ENCODE results near the gene MYO18A.

MYO18A gene

GRCh38 chr17:29066047-29066446 lies 114.2 kb downstream of the MYO18A start:
- no peak overlapping the region for H3K27ac ChIP-seq (ENCODE audit: low read depth, low read length)
- H3K9ac ChIP-seq (ENCODE audit: low read length): no peak overlapping the region
- H3K4me3 ChIP-seq (ENCODE audit: low read length): no peak overlapping the region
- H3K27me3 ChIP-seq (ENCODE audit: control insufficient read depth, insufficient read depth, low read length): no peaks in the 10 kb centered on the region
- no peaks in the 10 kb centered on the region for H3K36me3 ChIP-seq (ENCODE audit: control insufficient read depth, insufficient read depth, low read length)
- H3K4me1 ChIP-seq (ENCODE audit: control insufficient read depth, insufficient read depth, low read length): no peaks in the 10 kb centered on the region

GRCh38 chr17:29063992-29064391 lies 116.2 kb downstream of the MYO18A start:
- Histone ChIP-seq H3K36me3 (ENCODE audit: control insufficient read depth, insufficient read depth, low read length) (no peaks in the 10 kb centered on the region), H3K4me3 (ENCODE audit: low read length) (no peak overlapping the region), H3K27ac (ENCODE audit: low read depth, low read length) (no peak overlapping the region)

GRCh38 chr17:29062215-29062614 lies 118.0 kb downstream of the MYO18A start:
- Histone ChIP-seq H3K4me3 (ENCODE audit: low read length) (no peak overlapping the region), H3K27me3 (ENCODE audit: control insufficient read depth, insufficient read depth, low read length) (no peaks in the 10 kb centered on the region), H3K9ac (ENCODE audit: low read length) (no peak overlapping the region), H3K4me1 (ENCODE audit: control insufficient read depth, insufficient read depth, low read length) (no peaks in the 10 kb centered on the region), H3K27ac (ENCODE audit: low read depth, low read length) (no peak overlapping the region), H3K36me3 (ENCODE audit: control insufficient read depth, insufficient read depth, low read length) (no peaks in the 10 kb centered on the region)

More at GRCh38 chr17:29063992-29064391, 116.2 kb downstream of the MYO18A start:
- H3K27me3 ChIP-seq (ENCODE audit: control insufficient read depth, insufficient read depth, low read length): no peaks in the 10 kb centered on the region
- H3K4me1 ChIP-seq (ENCODE audit: control insufficient read depth, insufficient read depth, low read length): no peaks in the 10 kb centered on the region
- H3K9ac ChIP-seq (ENCODE audit: low read length): no peak overlapping the region

- no peak overlapping the region for H3K4me3 ChIP-seq (ENCODE audit: low read length)
- no peaks in the 10 kb centered on the region for H3K27me3 ChIP-seq (ENCODE audit: control insufficient read depth, insufficient read depth, low read length)
- H3K36me3 ChIP-seq (ENCODE audit: control insufficient read depth, insufficient read depth, low read length): no peaks in the 10 kb centered on the region
- H3K9ac ChIP-seq (ENCODE audit: low read length): no peak overlapping the region
- H3K27ac ChIP-seq (ENCODE audit: low read depth, low read length): no peak overlapping the region
- no peaks in the 10 kb centered on the region for H3K4me1 ChIP-seq (ENCODE audit: control insufficient read depth, insufficient read depth, low read length)
Observed at GRCh38 chr17:29061036-29061435, 119.2 kb downstream of the MYO18A start.

GRCh38 chr17:29060475-29060874 lies 119.7 kb downstream of the MYO18A start:
- H3K9ac ChIP-seq (ENCODE audit: low read length): no peak overlapping the region
- no peaks in the 10 kb centered on the region for H3K27me3 ChIP-seq (ENCODE audit: control insufficient read depth, insufficient read depth, low read length)
- no peak overlapping the region for H3K27ac ChIP-seq (ENCODE audit: low read depth, low read length)
- H3K4me1 ChIP-seq (ENCODE audit: control insufficient read depth, insufficient read depth, low read length): no peaks in the 10 kb centered on the region
- H3K4me3 ChIP-seq (ENCODE audit: low read length): no peak overlapping the region
- no peaks in the 10 kb centered on the region for H3K36me3 ChIP-seq (ENCODE audit: control insufficient read depth, insufficient read depth, low read length)

- H3K27me3 ChIP-seq (ENCODE audit: control insufficient read depth, insufficient read depth, low read length): no peaks in the 10 kb centered on the region
- H3K36me3 ChIP-seq (ENCODE audit: control insufficient read depth, insufficient read depth, low read length): no peaks in the 10 kb centered on the region
- no peaks in the 10 kb centered on the region for H3K4me1 ChIP-seq (ENCODE audit: control insufficient read depth, insufficient read depth, low read length)
- no peak overlapping the region for H3K9ac ChIP-seq (ENCODE audit: low read length)
- H3K4me3 ChIP-seq (ENCODE audit: low read length): no peak overlapping the region
- H3K27ac ChIP-seq (ENCODE audit: low read depth, low read length): no peak overlapping the region
Observed at GRCh38 chr17:29059281-29059680, 120.9 kb downstream of the MYO18A start.

GRCh38 chr17:29058391-29058790 lies 121.8 kb downstream of the MYO18A start:
- no peak overlapping the region for H3K4me3 ChIP-seq (ENCODE audit: low read length)
- H3K4me1 ChIP-seq (ENCODE audit: control insufficient read depth, insufficient read depth, low read length): no peaks in the 10 kb centered on the region
- H3K9ac ChIP-seq (ENCODE audit: low read length): no peak overlapping the region
- no peak overlapping the region for H3K27ac ChIP-seq (ENCODE audit: low read depth, low read length)
- H3K36me3 ChIP-seq (ENCODE audit: control insufficient read depth, insufficient read depth, low read length): no peaks in the 10 kb centered on the region
- H3K27me3 ChIP-seq (ENCODE audit: control insufficient read depth, insufficient read depth, low read length): no peaks in the 10 kb centered on the region

- Histone ChIP-seq H3K27ac (ENCODE audit: low read depth, low read length) (no peak overlapping the region), H3K4me3 (ENCODE audit: low read length) (no peak overlapping the region), H3K9ac (ENCODE audit: low read length) (no peak overlapping the region), H3K36me3 (ENCODE audit: control insufficient read depth, insufficient read depth, low read length) (no peaks in the 10 kb centered on the region), H3K27me3 (ENCODE audit: control insufficient read depth, insufficient read depth, low read length) (no peaks in the 10 kb centered on the region), H3K4me1 (ENCODE audit: control insufficient read depth, insufficient read depth, low read length) (no peaks in the 10 kb centered on the region)
Observed at GRCh38 chr17:29057361-29057760, 122.8 kb downstream of the MYO18A start.

GRCh38 chr17:29054835-29055234 lies 125.4 kb downstream of the MYO18A start:
- no peaks in the 10 kb centered on the region for H3K36me3 ChIP-seq (ENCODE audit: control insufficient read depth, insufficient read depth, low read length)
- no peaks in the 10 kb centered on the region for H3K4me1 ChIP-seq (ENCODE audit: control insufficient read depth, insufficient read depth, low read length)
- H3K9ac ChIP-seq (ENCODE audit: low read length): no peak overlapping the region
- H3K4me3 ChIP-seq (ENCODE audit: low read length): no peak overlapping the region
- H3K27me3 ChIP-seq (ENCODE audit: control insufficient read depth, insufficient read depth, low read length): no peaks in the 10 kb centered on the region
- H3K27ac ChIP-seq (ENCODE audit: low read depth, low read length): no peak overlapping the region

GRCh38 chr17:29051731-29052130 lies 128.5 kb downstream of the MYO18A start:
- Histone ChIP-seq H3K27me3 (ENCODE audit: control insufficient read depth, insufficient read depth, low read length) (no peaks in the 10 kb centered on the region), H3K27ac (ENCODE audit: low read depth, low read length) (no peak overlapping the region), H3K4me3 (ENCODE audit: low read length) (no peak overlapping the region), H3K36me3 (ENCODE audit: control insufficient read depth, insufficient read depth, low read length) (no peaks in the 10 kb centered on the region), H3K9ac (ENCODE audit: low read length) (no peak overlapping the region), H3K4me1 (ENCODE audit: control insufficient read depth, insufficient read depth, low read length) (no peaks in the 10 kb centered on the region)

- Histone ChIP-seq H3K9ac (ENCODE audit: low read length) (no peak overlapping the region), H3K27ac (ENCODE audit: low read depth, low read length) (no peak overlapping the region), H3K4me1 (ENCODE audit: control insufficient read depth, insufficient read depth, low read length) (no peaks in the 10 kb centered on the region), H3K36me3 (ENCODE audit: control insufficient read depth, insufficient read depth, low read length) (no peaks in the 10 kb centered on the region), H3K27me3 (ENCODE audit: control insufficient read depth, insufficient read depth, low read length) (no peaks in the 10 kb centered on the region), H3K4me3 (ENCODE audit: low read length) (no peak overlapping the region)
Observed at GRCh38 chr17:29051194-29051593, 129.0 kb downstream of the MYO18A start.

GRCh38 chr17:29050176-29050575 lies 130.0 kb downstream of the MYO18A start:
- no peak overlapping the region for H3K27ac ChIP-seq (ENCODE audit: low read depth, low read length)
- H3K4me3 ChIP-seq (ENCODE audit: low read length): no peak overlapping the region
- no peak overlapping the region for H3K9ac ChIP-seq (ENCODE audit: low read length)
- no peaks in the 10 kb centered on the region for H3K4me1 ChIP-seq (ENCODE audit: control insufficient read depth, insufficient read depth, low read length)
- no peaks in the 10 kb centered on the region for H3K36me3 ChIP-seq (ENCODE audit: control insufficient read depth, insufficient read depth, low read length)
- no peaks in the 10 kb centered on the region for H3K27me3 ChIP-seq (ENCODE audit: control insufficient read depth, insufficient read depth, low read length)

GRCh38 chr17:29049541-29050145 lies 130.6 kb downstream of the MYO18A start:
- Histone ChIP-seq H3K4me3 (ENCODE audit: low read length) (no peak overlapping the region), H3K36me3 (ENCODE audit: control insufficient read depth, insufficient read depth, low read length) (no peaks in the 10 kb centered on the region), H3K9ac (ENCODE audit: low read length) (no peak overlapping the region), H3K27me3 (ENCODE audit: control insufficient read depth, insufficient read depth, low read length) (no peaks in the 10 kb centered on the region), H3K4me1 (ENCODE audit: control insufficient read depth, insufficient read depth, low read length) (no peaks in the 10 kb centered on the region), H3K27ac (ENCODE audit: low read depth, low read length) (no peak overlapping the region)

All from rectal smooth muscle tissue (tissue), 1 donor.